Hematopoietic multipotent progenitor cell treated with erythropoietin and hydrocortisone succinate and interleukin-3 and kit ligand, for 4 days (in vitro differentiated cells): ENCODE data around the gene SLF2.
A peak's percentile ranks its signal among the peaks of the same experiment; 100 is the strongest.

ENCODE experiments used
- DNase-seq: peaks from one replicate; pipeline ENCODE4 v3.0.0-alpha.2; 2015

The SLF2 gene

DNA sequence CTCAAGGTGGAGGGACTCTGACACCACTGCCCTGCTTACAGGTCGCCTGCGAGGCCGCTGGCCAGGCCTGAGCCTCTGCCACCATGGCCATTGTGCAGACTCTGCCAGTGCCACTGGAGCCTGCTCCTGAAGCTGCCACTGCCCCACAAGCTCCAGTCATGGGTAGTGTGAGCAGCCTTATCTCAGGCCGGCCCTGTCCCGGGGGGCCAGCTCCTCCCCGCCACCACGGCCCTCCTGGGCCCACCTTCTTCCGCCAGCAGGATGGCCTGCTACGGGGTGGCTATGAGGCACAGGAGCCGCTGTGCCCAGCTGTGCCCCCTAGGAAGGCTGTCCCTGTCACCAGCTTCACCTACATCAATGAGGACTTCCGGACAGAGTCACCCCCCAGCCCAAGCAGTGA lies 89.7 kb downstream of the SLF2 start:
- no peak for DNase-seq

DNA sequence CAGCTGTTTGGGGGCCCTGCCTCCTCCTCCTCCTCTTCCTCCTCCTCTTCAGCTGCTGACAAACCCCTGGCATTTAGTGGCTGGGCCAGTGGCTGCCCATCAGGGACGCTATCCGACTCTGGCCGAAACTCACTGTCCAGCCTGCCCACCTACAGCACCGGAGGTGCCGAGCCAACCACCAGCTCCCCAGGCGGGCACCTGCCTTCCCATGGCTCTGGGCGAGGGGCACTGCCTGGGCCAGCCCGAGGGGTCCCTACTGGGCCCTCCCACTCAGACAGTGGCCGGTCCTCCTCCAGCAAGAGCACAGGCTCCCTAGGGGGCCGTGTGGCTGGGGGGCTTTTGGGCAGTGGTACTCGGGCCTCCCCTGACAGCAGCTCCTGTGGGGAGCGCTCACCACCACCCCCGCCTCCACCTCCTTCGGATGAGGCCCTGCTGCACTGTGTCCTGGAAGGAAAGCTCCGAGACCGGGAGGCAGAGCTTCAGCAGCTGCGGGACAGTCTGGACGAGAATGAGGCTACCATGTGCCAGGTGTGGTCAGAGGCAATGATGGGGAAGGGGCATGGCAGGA lies 91.0 kb downstream of the SLF2 start:
- no peak for DNase-seq

- no peak for DNase-seq
These were observed 92.6 kb downstream of the SLF2 start for GRCh38 chr10:101005361-101005760.

- DNase-seq, result no peak
These were observed 93.3 kb downstream of the SLF2 start for GRCh38 chr10:101005869-101006567.

DNA sequence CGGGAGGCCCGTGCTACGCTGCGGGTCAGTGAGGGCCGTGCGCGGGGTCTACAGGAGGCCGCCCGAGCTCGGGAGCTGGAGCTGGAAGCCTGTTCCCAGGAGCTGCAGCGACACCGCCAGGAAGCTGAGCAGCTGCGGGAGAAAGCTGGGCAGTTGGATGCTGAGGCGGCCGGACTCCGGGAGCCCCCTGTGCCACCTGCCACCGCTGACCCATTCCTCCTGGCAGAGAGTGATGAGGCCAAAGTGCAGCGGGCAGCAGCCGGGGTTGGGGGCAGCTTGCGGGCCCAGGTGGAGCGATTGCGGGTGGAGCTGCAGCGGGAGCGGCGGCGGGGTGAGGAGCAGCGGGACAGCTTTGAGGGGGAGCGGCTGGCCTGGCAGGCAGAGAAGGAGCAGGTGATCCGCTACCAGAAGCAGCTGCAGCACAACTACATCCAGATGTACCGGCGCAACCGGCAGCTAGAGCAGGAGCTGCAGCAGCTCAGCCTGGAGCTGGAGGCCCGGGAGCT lies 93.9 kb downstream of the SLF2 start:
- no peak for DNase-seq

- no peak for DNase-seq
These were observed 94.4 kb downstream of the SLF2 start for GRCh38 chr10:101007099-101007711.

DNA sequence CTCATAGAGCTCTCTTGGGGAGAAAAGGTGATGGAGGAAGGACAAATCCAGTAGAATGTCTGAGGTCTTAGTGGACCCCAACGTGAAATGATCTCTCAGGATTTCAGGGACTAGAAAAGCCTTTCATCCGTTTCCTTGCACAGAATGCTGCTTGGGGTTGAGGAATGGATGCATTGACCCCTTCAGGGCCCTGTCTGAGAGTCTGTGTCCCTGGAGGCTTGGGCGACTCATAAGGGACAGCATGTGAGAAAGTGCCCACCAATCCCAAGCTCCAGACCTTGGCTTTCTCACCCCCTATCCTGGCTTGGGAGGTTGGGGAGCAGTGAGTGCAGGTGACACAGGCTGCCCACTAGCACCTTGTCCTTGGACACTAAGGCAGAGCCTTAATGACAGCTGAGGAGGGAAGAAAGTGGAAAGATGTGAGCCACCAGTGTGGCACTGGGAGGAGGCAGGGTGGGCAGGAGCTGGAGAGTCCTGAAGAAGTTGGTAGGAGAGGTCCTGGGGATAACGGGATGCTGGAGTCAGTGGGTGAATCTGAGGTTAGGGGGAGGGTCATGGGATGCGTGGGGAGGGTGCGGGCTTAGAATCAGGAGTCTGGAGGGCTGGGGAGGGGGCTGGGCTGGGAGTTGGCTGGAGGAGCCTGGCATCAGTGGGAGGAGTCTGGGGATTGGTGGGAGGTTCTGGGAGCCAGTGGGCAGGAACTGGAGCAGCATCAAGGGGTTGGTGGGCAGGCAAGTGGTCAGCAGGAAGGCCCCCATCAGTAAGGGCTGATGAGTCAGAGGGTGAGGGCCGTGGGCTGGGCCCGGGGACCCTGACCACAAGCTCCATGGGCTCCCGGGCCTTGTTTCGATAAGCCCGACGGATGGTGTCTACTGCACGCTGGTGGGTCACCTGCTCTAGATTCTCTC lies 95.4 kb downstream of the SLF2 start:
- no peak for DNase-seq

DNA sequence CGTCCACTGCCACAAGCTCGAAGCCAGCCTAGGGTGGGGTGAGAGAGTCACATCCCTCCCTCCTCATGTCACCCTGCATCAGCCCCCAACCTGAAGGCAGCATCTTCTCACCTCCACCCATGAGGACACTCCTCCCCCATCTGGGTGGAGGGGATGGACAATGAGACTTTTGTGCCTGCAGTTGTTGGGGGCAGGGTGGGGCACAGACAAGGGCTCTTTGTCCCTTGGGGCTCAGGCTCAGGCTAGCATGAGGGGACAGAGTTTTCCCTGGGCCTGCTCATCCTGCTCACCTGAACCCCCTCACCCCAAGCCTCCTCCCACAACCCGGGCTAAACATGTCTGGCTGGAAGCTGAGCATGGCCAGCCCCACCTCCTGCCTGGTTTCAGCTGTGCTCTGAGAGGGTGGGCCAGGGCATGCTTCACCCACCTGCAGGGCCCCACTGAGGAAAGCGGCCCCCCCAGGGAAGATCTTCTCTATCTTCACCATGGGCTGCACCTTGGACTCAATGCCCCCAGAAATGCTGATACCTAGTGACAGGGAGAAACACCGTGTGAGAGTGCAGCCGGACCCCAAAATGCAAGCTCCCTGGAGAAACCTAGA lies 96.2 kb downstream of the SLF2 start:
- no peak for DNase-seq

DNA sequence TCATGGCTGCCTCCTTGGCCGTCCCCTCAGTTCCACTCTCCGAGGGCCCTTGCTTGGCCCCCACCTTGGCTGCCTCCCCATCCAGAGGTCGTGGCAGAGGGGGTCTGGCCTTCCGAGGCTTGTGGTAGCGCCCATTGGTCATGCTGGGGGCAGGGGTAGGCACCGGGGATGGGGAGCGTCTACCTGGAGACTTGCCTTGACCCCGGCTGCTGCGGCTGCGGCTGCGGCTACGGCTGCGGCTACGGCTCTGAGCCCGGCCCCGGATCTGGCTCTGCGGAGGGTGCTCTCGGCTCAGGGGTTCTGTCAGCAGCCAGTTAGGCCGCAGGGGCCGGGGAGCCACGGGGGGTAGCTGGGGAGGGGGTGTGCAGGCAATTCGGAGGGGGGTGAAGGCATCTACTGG lies 97.6 kb downstream of the SLF2 start:
- DNase-seq, result no peak

- DNase-seq, result peak; percentile 51
These were observed 99.0 kb downstream of the SLF2 start for GRCh38 chr10:101011517-101012423.

GRCh38 chr10:101012525-101013364 lies 100.0 kb downstream of the SLF2 start:
- peak; percentile 96 for DNase-seq

DNA sequence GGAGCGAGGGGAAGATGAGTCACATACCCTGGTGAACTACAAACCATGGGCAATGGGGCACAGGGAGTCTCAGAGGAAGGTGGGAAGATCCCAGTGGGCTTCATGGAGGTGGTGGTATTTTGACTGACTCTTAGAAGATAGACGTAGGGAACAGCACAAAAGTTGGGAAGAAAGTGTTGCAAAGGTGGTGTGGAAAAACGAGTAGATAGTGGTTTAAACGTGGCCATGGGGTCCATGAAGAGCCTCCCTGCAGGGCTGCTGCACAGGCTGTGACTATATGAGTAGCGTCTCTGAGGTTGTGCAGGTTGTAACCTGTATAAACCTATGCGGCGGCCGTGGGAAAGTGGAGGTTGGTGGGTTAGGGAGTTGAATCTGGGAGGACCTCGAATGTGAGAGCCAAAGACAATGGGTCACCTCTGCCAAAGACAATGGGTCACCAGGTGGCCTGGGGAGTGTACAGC lies 100.6 kb downstream of the SLF2 start:
- DNase-seq, result no peak

- DNase-seq, result peak; percentile 85
These were observed 101.6 kb downstream of the SLF2 start for GRCh38 chr10:101014230-101014884.
